ENCODE measurements around the gene RHOXF1.

RHOXF1 gene

GRCh38 chrX:120140293-120140981, 24.7 kb upstream of the RHOXF1 start:
- no peak overlapping the region for H2AFZ ChIP-seq (ENCODE audit: low read length)
- no peaks in the 10 kb centered on the region for H4K20me1 ChIP-seq (ENCODE audit: insufficient read depth, low read length, poor library complexity, severe bottlenecking)
- H3K4me2 ChIP-seq (ENCODE audit: low read depth, low read length, poor library complexity, severe bottlenecking): no peak overlapping the region
- no peaks in the 10 kb centered on the region for H3K79me2 ChIP-seq (ENCODE audit: insufficient read depth, low read length)
- no peaks in the 10 kb centered on the region for H3K9me3 ChIP-seq (ENCODE audit: insufficient read depth, low read depth, low read length)
- H3K27me3 ChIP-seq (ENCODE audit: insufficient read depth, low read length, poor library complexity, severe bottlenecking): no peaks in the 10 kb centered on the region
- TF ChIP-seq, protein P1, sequence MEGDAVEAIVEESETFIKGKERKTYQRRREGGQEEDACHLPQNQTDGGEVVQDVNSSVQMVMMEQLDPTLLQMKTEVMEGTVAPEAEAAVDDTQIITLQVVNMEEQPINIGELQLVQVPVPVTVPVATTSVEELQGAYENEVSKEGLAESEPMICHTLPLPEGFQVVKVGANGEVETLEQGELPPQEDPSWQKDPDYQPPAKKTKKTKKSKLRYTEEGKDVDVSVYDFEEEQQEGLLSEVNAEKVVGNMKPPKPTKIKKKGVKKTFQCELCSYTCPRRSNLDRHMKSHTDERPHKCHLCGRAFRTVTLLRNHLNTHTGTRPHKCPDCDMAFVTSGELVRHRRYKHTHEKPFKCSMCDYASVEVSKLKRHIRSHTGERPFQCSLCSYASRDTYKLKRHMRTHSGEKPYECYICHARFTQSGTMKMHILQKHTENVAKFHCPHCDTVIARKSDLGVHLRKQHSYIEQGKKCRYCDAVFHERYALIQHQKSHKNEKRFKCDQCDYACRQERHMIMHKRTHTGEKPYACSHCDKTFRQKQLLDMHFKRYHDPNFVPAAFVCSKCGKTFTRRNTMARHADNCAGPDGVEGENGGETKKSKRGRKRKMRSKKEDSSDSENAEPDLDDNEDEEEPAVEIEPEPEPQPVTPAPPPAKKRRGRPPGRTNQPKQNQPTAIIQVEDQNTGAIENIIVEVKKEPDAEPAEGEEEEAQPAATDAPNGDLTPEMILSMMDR (conservative IDR thresholded peaks at IDR 0.05; ENCODE audit: low read length): no peak
- TF ChIP-seq EZH2phosphoT487 (IDR thresholded peaks at IDR 0.05; ENCODE audit: borderline replicate concordance): no peak
- H3K36me3 ChIP-seq (ENCODE audit: insufficient read depth, low read length): no peaks in the 10 kb centered on the region
- H3K4me3 ChIP-seq (ENCODE audit: low read length, poor library complexity, severe bottlenecking): no peak overlapping the region
- no peaks in the 10 kb centered on the region for H3F3A ChIP-seq (ENCODE audit: low read depth)
- no peak overlapping the region for H3K9ac ChIP-seq (ENCODE audit: low read depth, low read length, poor library complexity, severe bottlenecking)
- H3K9me2 ChIP-seq (replicated peaks; ENCODE audit: low read depth, low read length): no peaks in the 10 kb centered on the region
- peaks cover 7% of the 10 kb centered on the region for H3K4me1 ChIP-seq (ENCODE audit: insufficient read depth, low read length, poor library complexity, severe bottlenecking)

- Histone ChIP-seq H2AFZ (ENCODE audit: low read length) (no peak overlapping the region), H3K9ac (ENCODE audit: low read depth, low read length, poor library complexity, severe bottlenecking) (no peak overlapping the region), H3K4me3 (ENCODE audit: low read length, poor library complexity, severe bottlenecking) (no peak overlapping the region), H3K27me3 (ENCODE audit: insufficient read depth, low read length, poor library complexity, severe bottlenecking) (no peaks in the 10 kb centered on the region), H3K4me2 (ENCODE audit: low read depth, low read length, poor library complexity, severe bottlenecking) (no peak overlapping the region), H3K4me1 (ENCODE audit: insufficient read depth, low read length, poor library complexity, severe bottlenecking) (peaks cover under 1% of the 10 kb centered on the region), H3F3A (ENCODE audit: low read depth) (no peaks in the 10 kb centered on the region), H4K20me1 (ENCODE audit: insufficient read depth, low read length, poor library complexity, severe bottlenecking) (no peaks in the 10 kb centered on the region), H3K9me3 (ENCODE audit: insufficient read depth, low read depth, low read length) (no peaks in the 10 kb centered on the region), H3K9me2 (replicated peaks; ENCODE audit: low read depth, low read length) (no peaks in the 10 kb centered on the region), H3K79me2 (ENCODE audit: insufficient read depth, low read length) (no peaks in the 10 kb centered on the region), H3K36me3 (ENCODE audit: insufficient read depth, low read length) (no peaks in the 10 kb centered on the region)
- TF ChIP-seq, protein P1 (conservative IDR thresholded peaks at IDR 0.05; ENCODE audit: low read length): no peak
- no peak for TF ChIP-seq EZH2phosphoT487 (IDR thresholded peaks at IDR 0.05; ENCODE audit: borderline replicate concordance)
Observed at GRCh38 chrX:120137439-120137838, 21.7 kb upstream of the RHOXF1 start.

GRCh38 chrX:120136840-120137239, 21.1 kb upstream of the RHOXF1 start:
- Histone ChIP-seq H3K79me2 (ENCODE audit: insufficient read depth, low read length) (no peaks in the 10 kb centered on the region), H3K4me2 (ENCODE audit: low read depth, low read length, poor library complexity, severe bottlenecking) (no peak overlapping the region), H3K9ac (ENCODE audit: low read depth, low read length, poor library complexity, severe bottlenecking) (no peak overlapping the region), H3K36me3 (ENCODE audit: insufficient read depth, low read length) (no peaks in the 10 kb centered on the region), H3K9me2 (replicated peaks; ENCODE audit: low read depth, low read length) (no peaks in the 10 kb centered on the region), H3K4me3 (ENCODE audit: low read length, poor library complexity, severe bottlenecking) (no peak overlapping the region), H2AFZ (ENCODE audit: low read length) (no peak overlapping the region), H3K27me3 (ENCODE audit: insufficient read depth, low read length, poor library complexity, severe bottlenecking) (no peaks in the 10 kb centered on the region), H3K9me3 (ENCODE audit: insufficient read depth, low read depth, low read length) (no peaks in the 10 kb centered on the region), H3K4me1 (ENCODE audit: insufficient read depth, low read length, poor library complexity, severe bottlenecking) (no peaks in the 10 kb centered on the region), H3F3A (ENCODE audit: low read depth) (no peaks in the 10 kb centered on the region), H4K20me1 (ENCODE audit: insufficient read depth, low read length, poor library complexity, severe bottlenecking) (no peaks in the 10 kb centered on the region)
- TF ChIP-seq EZH2phosphoT487 (IDR thresholded peaks at IDR 0.05; ENCODE audit: borderline replicate concordance): no peak
- TF ChIP-seq, protein P1 (conservative IDR thresholded peaks at IDR 0.05; ENCODE audit: low read length): no peak

Data from Loucy (cell line).